HG03457 (cell line): Measurements from ENCODE around the gene EHMT2.
"Not testable (repeated sequence)": the region's sequence is repeated elsewhere in the genome, so short reads cannot be mapped to it uniquely, and the experiment has no call there.

ENCODE experiments used
- ATAC-seq: cut with Tn5 transposase; IDR thresholded peaks from one replicate; pipeline ENCODE4 v1.9.1; 2021; ENCODE audit warnings: moderate number of reproducible peaks; ENCODE audit not compliant: unreplicated experiment

Gene EHMT2

GRCh38 chr6:31897612-31898382, at the start of gene EHMT2:
EHMT2 (minus strand) TSS chr6:31897698; CDS start chr6:31897677, 21 bp downstream.
- ATAC-seq = no peak

- no peak for ATAC-seq
Observed at GRCh38 chr6:31947070-31947675, 49.7 kb upstream of the EHMT2 start.

GRCh38 chr6:31946370-31946885, 48.9 kb upstream of the EHMT2 start:
- no peak for ATAC-seq

GRCh38 chr6:31945507-31946369, 48.2 kb upstream of the EHMT2 start, which contains the start of gene CFB:
CFB (plus strand) TSS chr6:31946095; CDS start chr6:31946222, 127 bp downstream.
- no peak for ATAC-seq

GRCh38 chr6:31945154-31945506, 47.6 kb upstream of the EHMT2 start:
- ATAC-seq = no peak

- no peak for ATAC-seq
Observed at GRCh38 chr6:31943742-31944141, 46.2 kb upstream of the EHMT2 start.

- no peak for ATAC-seq
Observed at GRCh38 chr6:31940256-31940664, 42.8 kb upstream of the EHMT2 start.

GRCh38 chr6:31935823-31936222, 38.3 kb upstream of the EHMT2 start:
- no peak for ATAC-seq

GRCh38 chr6:31935021-31935420, 37.5 kb upstream of the EHMT2 start:
- ATAC-seq = no peak

- ATAC-seq = no peak
Observed at GRCh38 chr6:31933537-31933936, 36.0 kb upstream of the EHMT2 start.

- ATAC-seq = not testable (repeated sequence)
Observed at GRCh38 chr6:31932137-31932536, 34.6 kb upstream of the EHMT2 start.

- ATAC-seq = no peak
Observed at GRCh38 chr6:31930962-31931361, 33.5 kb upstream of the EHMT2 start.

GRCh38 chr6:31928672-31928939, 31.1 kb upstream of the EHMT2 start:
- no peak for ATAC-seq

GRCh38 chr6:31927863-31928671, 30.6 kb upstream of the EHMT2 start:
- no peak for ATAC-seq

- no peak for ATAC-seq
Observed at GRCh38 chr6:31927242-31927862, 29.9 kb upstream of the EHMT2 start, which contains the start of gene C2. C2 (plus strand) TSS chr6:31927717; CDS start chr6:31927753, 36 bp downstream.

GRCh38 chr6:31922942-31923341, 25.4 kb upstream of the EHMT2 start:
- no peak for ATAC-seq

- no peak for ATAC-seq
Observed at GRCh38 chr6:31920811-31921210, 23.3 kb upstream of the EHMT2 start.

- ATAC-seq = no peak
Observed at GRCh38 chr6:31919624-31920303, 22.3 kb upstream of the EHMT2 start.

GRCh38 chr6:31918069-31918720, 20.7 kb upstream of the EHMT2 start:
- ATAC-seq = no peak
